Renal cortex interstitium (tissue), 11 donors: ENCODE data around the gene PROX2. TPM values are rescaled to one million over a fixed set of nuclear protein-coding genes. Genes with fewer than 3 reads are reported as not detected.

Experiments
- DNase-seq, 11 donors: peaks; one replicate each; pipeline ENCODE4 v3.0.0-alpha.2; 2013; ENCODE audit warnings: low read depth in 9 of 11, low spot score in 4 of 11; ENCODE audit errors: extremely low read depth in 1 of 11
- polyA plus RNA-seq, 3 donors: library from polyadenylated mRNA; unstranded; fragments of 120-200 nt; gene quantifications; one replicate each; pipeline ENCODE4 v1.2.1, GENCODE V29; 2013; ENCODE audit not compliant: insufficient read length in 3 of 3

Gene PROX2
- polyA plus RNA-seq, 3 donors: 0.98 to 2.9 (median 1.2) TPM

GRCh38 chr14:74911704-74912103, 35.8 kb upstream of the PROX2 start:
- DNase-seq: no peak

- DNase-seq: no peak
These were observed 35.3 kb upstream of the PROX2 start for GRCh38 chr14:74911221-74911620.

GRCh38 chr14:74910556-74910955, 34.6 kb upstream of the PROX2 start:
- no peak for DNase-seq

GRCh38 chr14:74909911-74910310, 34.0 kb upstream of the PROX2 start:
- DNase-seq: no peak

GRCh38 chr14:74909501-74909900, 33.6 kb upstream of the PROX2 start:
- DNase-seq: no peak

GRCh38 chr14:74908861-74909341, 33.0 kb upstream of the PROX2 start:
- no peak for DNase-seq

GRCh38 chr14:74907744-74908143, 31.8 kb upstream of the PROX2 start:
- no peak for DNase-seq

- DNase-seq: no peak
These were observed 31.1 kb upstream of the PROX2 start for GRCh38 chr14:74906925-74907521.

GRCh38 chr14:74905595-74906142, 29.7 kb upstream of the PROX2 start:
- DNase-seq: peak in 2 of 11 donors; percentile 33 to 49

- DNase-seq: no peak
These were observed 28.9 kb upstream of the PROX2 start for GRCh38 chr14:74904635-74905503.

- DNase-seq: no peak
These were observed 27.2 kb upstream of the PROX2 start for GRCh38 chr14:74902941-74903705.

GRCh38 chr14:74898694-74899093, 22.7 kb upstream of the PROX2 start:
- DNase-seq: no peak

- DNase-seq: no peak
These were observed 22.1 kb upstream of the PROX2 start for GRCh38 chr14:74898083-74898482.

GRCh38 chr14:74897642-74898041, 21.7 kb upstream of the PROX2 start:
- DNase-seq: no peak

- DNase-seq: no peak
These were observed 20.5 kb upstream of the PROX2 start for GRCh38 chr14:74896400-74896799.

- DNase-seq: no peak
These were observed 17.7 kb upstream of the PROX2 start for GRCh38 chr14:74893614-74894091.

GRCh38 chr14:74892745-74893144, 16.8 kb upstream of the PROX2 start:
- no peak for DNase-seq

GRCh38 chr14:74891870-74892269, 15.9 kb upstream of the PROX2 start:
- no peak for DNase-seq

- no peak for DNase-seq
These were observed 14.3 kb upstream of the PROX2 start for GRCh38 chr14:74890262-74890661.
